Stimulated activated CD8-positive, alpha-beta memory T cell treated with anti-CD3 and anti-CD28 coated beads, Interleukin-2, amount 100 ng/mL, for 48 hours (primary cell): ENCODE results near the gene NCKAP5.

Source experiments
- DNase-seq, 2 donors: peaks; one replicate each; pipeline ENCODE4 v3.0.0-alpha.2; 2020; ENCODE audit warnings: low read depth in 2 of 2

The NCKAP5 gene

DNA sequence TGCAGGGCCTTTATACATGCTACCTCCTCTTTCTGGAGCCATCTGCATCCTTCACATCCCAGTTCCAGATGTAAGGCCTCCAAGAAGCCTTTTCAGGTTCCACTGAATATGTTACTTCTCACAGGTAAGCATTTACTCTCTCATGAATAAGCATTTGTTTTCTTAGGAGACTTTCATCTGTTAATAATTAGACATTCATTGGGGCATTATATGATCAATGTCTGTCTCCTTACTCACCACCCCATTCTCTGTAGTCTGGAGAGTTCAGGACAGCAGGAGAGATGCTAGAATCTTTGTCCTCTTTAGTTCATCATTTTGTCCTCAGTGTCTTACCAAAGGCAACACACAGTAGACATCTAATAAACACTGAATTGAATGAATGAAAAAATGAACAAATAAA is 185.7 kb downstream of the NCKAP5 start:
- DNase-seq: no peak

- no peak for DNase-seq
Measured at GRCh38 chr2:133380991-133381390, 187.3 kb downstream of the NCKAP5 start.

- DNase-seq: no peak
Measured at GRCh38 chr2:133378928-133379549, 189.2 kb downstream of the NCKAP5 start.

- DNase-seq: no peak
Measured at GRCh38 chr2:133378386-133378785, 189.9 kb downstream of the NCKAP5 start.

GRCh38 chr2:133377599-133377998 is 190.7 kb downstream of the NCKAP5 start:
- no peak for DNase-seq

- no peak for DNase-seq
Measured at GRCh38 chr2:133377021-133377481, 191.2 kb downstream of the NCKAP5 start.

- no peak for DNase-seq
Measured at GRCh38 chr2:133374781-133375180, 193.5 kb downstream of the NCKAP5 start.

- DNase-seq: no peak
Measured at GRCh38 chr2:133371286-133371685, 197.0 kb downstream of the NCKAP5 start.

DNA sequence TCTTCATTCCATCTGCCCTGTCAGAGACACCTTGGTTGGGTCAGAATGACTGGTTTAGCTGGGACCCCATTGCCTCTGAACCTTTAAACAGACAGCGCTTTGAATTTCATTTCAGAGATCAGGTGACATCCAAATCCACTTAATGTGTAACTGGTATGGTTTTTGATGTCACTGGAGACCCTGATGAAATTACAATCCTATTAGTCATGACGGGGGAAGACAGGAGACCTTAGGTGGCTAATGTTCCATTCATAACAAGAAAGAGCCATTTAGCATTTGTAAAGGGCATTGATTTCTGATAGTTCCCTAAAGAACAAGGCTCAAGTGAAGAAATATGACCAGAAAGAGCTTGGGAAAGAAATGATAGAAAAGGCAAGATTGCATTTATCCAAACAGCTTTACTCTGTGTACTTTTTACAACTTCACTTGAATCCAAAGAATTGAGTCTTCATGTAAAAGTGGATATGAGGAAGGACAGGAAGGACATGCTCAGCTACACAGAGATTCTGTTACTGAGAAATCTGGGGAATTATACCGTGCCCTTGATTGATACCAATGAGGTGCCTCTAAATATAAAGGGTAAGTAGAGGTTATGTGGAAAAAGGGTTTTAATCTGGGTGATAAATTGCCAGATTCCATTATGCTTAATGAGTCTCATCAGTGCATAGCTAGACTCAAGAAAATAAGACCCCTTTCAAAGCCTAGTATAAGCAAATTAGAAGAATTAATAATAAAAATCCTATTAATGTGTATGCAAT is 198.2 kb downstream of the NCKAP5 start:
- no peak for DNase-seq

GRCh38 chr2:133365117-133365516 is 203.1 kb downstream of the NCKAP5 start:
- DNase-seq: no peak

- no peak for DNase-seq
Measured at GRCh38 chr2:133364636-133365035, 203.6 kb downstream of the NCKAP5 start.

DNA sequence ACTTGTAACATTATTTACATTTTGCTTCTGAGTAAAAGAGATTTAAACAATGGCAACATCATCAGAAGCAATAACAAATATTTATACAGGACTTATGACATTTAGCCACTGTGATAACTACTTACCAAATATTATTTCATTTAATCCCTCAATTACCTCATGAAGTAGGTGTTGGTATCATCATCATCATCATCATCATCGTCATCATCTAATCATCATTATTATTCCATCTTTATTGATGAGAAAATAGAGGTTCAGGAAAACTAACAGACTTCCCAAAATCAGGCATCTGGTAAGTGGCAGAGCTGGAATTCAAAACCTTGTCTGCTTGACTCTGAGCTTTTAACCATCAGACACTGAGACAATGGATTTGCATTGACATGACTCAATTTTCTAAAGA is 204.4 kb downstream of the NCKAP5 start:
- no peak for DNase-seq

GRCh38 chr2:133362061-133362476 is 206.2 kb downstream of the NCKAP5 start:
- DNase-seq: no peak

- no peak for DNase-seq
Measured at GRCh38 chr2:133360882-133361281, 207.4 kb downstream of the NCKAP5 start.

DNA sequence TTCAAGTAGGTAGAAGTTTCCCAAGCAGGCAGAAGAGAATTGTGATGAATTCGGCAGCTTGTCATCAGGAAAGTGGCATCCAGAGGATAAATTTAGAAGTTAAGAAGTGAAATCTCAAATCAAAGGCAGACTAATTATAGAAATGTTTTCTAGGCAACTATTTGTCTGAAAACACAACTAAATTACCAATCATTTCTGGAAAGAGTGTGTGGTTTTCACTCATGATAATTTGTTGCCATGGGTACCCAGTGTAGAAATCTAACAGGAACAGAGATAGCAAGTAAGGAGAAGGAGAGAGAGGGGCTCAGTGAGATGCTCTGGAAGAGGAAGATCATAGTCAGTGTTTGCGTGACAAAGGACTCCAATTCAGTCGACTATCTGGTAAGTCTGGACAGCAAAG is 208.1 kb downstream of the NCKAP5 start:
- DNase-seq: no peak

DNA sequence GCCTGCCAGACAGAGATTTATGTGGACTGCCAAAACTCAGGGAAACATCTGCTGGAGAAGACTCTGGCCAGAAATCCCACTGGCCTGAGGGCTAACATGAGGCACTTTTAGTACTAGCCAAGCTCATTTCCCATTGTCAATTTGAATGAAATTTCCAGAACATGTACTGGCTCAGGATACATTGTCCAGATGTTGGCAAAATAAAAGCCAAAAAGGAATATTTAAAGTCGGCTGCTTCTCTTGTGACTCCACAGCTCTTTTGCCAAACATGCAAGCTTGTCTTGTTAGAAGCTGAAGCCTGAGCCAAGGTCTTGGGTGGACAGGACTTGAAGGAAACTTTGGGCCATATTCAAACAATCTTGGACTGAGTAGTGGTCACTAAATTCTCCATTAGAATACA is 215.5 kb downstream of the NCKAP5 start:
- DNase-seq: no peak

DNA sequence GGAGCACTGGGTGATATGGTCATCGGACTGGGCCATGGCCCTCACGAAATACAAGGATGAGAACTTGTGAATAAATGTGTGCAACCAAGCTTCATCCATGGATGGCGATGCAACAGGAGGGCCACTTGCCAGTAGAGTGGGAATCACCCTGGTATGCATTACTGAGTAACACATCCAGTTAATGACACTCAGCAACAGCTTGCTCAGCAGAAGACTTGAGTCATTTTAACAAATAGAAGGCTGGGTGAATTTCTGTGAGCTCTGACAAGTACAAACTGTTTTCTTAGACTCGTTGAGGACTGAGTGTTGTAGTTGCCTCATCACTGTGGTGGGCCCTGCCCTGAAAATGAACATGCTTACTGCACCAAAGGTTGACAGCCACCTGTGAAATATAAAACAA is 221.6 kb downstream of the NCKAP5 start:
- DNase-seq: no peak

GRCh38 chr2:133345638-133346037 is 222.6 kb downstream of the NCKAP5 start:
- no peak for DNase-seq

- DNase-seq: no peak
Measured at GRCh38 chr2:133344849-133345248, 223.4 kb downstream of the NCKAP5 start.

GRCh38 chr2:133343018-133343352 is 225.3 kb downstream of the NCKAP5 start:
- DNase-seq: no peak

- DNase-seq: no peak
Measured at GRCh38 chr2:133342286-133343017, 225.8 kb downstream of the NCKAP5 start.

GRCh38 chr2:133341575-133341974 is 226.7 kb downstream of the NCKAP5 start:
- no peak for DNase-seq

DNA sequence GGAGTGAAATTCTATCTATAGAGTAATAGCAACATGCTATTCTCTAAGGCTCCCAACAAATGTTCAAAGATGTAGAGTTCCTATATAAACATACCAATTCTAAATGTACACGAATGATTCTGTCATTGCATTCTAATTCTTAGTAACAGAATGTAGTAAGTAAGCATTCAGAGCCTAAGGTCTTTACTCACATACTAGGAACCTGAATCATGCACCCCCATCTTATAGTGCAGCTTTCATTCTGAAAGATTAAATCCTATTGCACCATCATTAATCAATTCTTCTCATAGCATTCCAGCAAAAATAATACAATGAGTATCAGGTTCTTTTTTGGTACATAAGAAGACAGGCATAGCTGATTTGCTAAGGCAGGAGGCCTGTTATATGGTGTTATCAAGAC is 230.0 kb downstream of the NCKAP5 start:
- no peak for DNase-seq
